Stimulated activated CD8-positive, alpha-beta memory T cell treated with anti-CD3 and anti-CD28 coated beads, Interleukin-7, amount 100 ng/mL, for 48 hours (primary cell): ENCODE measurements around the gene IFI44.

ENCODE experiments used
- DNase-seq, 2 donors: peaks; one replicate each; pipeline ENCODE4 v3.0.0-alpha.2; 2020; ENCODE audit warnings: low read depth in 1 of 2; ENCODE audit errors: extremely low read depth in 1 of 2

IFI44 gene

DNA sequence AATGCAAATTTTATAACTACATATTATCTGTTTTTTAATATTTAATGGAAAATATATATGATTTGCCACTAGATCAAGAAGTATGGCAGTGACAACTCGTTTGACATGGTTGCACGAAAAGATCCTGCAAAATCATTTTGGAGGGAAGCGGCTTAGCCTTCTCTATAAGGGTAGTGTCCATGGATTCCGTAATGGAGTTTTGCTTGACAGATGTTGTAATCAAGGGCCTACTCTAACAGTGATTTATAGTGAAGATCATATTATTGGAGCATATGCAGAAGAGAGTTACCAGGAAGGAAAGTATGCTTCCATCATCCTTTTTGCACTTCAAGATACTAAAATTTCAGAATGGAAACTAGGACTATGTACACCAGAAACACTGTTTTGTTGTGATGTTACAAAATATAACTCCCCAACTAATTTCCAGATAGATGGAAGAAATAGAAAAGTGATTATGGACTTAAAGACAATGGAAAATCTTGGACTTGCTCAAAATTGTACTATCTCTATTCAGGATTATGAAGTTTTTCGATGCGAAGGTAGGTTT lies 556 bp downstream of the IFI44 start:
- DNase-seq, result no peak

DNA sequence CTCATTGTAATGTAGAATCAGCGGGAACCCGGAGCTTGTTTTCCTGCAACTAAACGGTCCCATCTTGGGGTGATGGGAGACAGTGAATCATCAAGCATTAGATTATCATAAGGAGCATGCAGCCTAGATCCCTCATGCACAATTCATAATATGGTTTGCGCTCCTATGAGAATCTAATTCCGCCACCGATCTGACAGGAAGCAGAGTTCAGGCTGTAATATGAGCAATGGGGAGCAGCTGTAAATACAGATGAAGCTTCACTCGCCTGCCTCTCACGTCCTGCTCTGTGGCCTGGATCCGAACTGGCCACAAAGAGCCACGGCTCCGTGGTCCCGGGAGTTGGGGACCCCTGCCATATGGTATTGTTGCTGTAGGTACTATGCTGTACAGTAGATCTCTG lies 1.6 kb downstream of the IFI44 start:
- no peak for DNase-seq

DNA sequence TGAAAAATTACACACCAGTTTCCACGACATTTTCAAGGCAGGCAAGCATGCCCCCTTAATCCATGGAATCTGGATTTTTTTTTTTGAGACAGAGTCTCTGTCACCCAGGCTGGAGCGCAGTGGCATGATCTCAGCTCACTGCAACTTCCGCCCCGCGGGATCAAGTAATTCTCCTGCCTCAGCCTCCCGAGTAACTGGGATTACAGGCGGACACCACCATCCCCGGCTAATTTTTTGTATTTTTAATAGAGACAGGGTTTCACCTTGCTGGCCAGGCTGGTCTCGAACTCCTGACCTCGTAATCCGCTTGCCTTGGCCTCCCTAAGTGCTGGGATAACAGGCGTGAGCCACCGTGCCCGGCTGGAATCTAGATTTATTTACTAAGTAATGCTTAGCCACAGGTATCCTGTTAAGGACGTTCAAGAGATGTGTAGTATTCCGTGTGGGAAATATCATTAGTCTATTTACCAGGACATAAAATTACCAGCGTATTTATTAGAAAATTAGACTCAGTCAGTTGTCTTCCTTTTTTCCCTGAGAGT lies 2.5 kb downstream of the IFI44 start:
- no peak for DNase-seq

DNA sequence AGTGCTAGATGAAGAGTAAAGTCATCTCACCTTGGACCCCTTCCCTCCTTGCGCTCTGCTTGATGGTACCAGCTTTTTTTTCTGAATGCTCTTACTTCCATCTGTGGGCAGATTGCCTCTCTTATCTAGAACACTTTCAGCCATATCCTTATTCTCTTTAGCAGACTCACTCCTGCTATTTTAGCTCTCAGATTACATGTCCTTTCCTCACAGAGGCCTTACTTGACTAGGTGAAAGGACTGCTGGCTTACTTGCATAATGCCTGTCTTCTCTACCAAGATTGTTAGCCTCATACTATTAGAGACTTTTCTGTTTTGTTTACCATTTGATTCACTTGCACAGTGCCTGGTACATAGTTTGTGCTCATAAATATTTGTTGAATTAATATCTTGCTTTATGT lies 9.3 kb downstream of the IFI44 start:
- no peak for DNase-seq

DNA sequence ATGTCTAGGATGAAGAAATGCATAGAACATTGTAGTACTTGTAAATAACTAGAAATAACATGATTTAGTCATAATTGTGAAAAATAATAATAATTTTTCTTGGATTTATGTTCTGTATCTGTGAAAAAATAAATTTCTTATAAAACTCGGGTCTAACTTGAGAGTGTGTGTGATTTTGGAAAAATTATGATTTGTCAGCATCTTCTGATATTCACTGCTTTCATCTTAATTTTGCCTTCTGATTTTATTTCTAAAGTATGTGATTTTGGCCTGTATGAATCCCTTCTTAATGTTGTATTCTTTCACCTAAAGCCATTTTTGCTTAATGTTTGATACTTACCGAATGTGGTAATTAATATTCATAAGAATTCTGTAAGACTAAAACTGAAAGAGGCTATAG lies 14.3 kb downstream of the IFI44 start:
- DNase-seq, result no peak

DNA sequence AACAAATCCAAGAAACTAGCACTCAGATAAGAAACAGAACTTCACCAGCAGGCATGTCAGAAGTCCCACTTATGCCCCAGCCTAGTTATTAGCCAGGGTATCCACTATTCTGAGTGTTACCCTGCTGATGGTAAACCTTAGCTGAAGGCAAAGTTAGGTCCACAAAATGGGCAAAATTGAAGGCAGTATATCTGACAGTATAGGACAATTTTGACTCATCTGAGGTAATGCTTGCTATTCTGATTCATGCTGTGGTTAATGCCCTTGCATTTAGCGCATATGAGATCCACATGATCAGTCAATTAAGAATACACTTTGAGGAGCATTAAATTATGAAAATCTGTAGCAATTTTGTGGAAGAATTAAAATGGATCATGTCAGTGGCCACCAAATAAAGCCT lies 15.1 kb downstream of the IFI44 start:
- no peak for DNase-seq

DNA sequence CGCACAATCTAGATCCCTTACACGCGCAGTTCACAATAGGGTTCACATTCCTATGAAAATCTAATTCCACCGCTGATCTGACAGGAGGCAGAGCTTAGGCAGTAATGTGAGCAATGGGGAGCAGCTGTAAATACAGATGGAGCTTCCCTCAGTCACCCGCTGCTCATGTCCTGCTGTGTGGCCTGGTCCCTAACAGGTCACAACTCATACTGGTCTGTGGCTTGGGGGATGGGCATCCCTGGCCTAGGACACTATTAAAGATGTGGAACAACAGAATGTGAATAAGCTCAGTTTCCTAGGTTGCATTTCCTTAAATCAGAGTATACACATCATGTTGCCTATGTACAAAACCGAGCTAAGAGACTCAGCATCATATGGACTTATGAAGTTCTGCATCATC lies 16.2 kb downstream of the IFI44 start:
- DNase-seq, result no peak

DNA sequence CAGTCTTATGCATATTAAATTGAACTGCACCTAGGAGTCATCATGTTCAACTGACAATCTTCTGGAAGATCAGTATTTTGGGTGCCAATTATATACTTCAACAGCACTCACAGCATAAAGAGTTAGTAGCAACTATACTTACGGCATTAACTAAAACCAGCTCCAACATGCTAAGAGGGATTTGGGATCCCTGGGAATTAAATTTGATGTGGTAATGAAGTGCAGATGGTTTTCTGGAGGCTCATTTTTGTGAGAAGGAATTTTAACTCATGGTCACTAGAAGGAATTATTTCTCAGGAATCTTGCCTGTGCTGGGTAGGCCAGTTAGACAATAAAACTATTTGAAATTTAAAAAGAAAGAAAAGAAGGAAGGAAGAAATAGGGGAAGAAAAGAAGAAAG lies 18.3 kb downstream of the IFI44 start:
- no peak for DNase-seq

DNA sequence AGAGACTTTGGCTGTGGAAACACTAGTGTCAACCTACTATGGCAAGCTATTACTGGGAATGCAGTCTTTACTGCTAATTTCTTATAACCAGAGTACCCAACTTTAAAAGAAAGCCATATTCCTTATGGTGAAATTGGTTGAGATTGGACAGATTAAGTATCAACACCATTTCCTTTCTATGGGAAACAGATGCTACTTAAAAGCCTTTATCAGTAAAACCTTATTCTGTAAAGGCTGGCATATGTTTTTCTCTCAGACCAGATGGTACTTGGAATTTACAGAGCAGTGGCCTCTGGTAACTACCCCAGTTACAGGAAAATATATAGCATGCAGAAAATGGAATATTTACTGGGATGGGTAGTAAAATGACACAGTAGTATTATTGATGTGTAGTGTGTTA lies 18.8 kb downstream of the IFI44 start:
- DNase-seq, result no peak

DNA sequence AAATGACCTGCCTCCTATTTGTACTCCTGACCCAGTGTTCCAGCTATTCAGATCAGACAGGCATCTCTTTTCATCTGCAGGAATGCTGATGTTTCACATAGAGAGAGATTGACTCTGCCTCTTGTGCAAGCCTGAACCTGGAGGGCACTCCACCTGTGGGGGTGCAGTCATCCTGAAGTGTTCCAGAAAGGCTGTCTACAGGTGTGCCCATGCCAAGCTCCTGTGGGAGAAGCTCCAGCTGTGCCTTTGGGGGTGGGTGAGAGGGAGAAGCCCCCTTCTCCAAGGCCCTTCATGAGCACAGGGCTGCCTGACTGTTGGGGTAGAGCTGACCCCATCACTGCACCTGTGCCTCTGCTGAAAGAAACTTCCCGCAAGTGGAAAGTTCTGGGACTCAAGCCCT lies 22.8 kb downstream of the IFI44 start:
- DNase-seq, result no peak

DNA sequence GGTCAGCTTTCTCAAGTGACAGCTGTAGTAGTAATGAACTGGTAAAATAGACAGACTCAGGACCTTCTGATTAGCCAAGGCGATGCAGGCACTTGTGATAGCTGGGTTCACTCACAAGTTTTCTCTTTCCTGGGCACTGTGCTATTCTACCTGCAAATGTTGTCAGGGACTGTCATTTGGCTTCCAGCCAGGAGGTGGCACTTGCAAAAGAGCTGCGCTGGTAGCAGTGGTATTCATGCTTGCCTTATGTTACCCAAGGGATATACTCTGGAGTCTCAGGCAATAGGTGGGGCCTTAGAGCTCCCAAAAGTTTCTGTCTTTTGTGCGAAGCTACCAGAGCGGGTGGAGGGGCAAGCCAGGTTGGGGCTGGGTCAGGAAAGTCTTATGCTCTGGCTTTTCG lies 23.5 kb downstream of the IFI44 start:
- DNase-seq, result no peak

DNA sequence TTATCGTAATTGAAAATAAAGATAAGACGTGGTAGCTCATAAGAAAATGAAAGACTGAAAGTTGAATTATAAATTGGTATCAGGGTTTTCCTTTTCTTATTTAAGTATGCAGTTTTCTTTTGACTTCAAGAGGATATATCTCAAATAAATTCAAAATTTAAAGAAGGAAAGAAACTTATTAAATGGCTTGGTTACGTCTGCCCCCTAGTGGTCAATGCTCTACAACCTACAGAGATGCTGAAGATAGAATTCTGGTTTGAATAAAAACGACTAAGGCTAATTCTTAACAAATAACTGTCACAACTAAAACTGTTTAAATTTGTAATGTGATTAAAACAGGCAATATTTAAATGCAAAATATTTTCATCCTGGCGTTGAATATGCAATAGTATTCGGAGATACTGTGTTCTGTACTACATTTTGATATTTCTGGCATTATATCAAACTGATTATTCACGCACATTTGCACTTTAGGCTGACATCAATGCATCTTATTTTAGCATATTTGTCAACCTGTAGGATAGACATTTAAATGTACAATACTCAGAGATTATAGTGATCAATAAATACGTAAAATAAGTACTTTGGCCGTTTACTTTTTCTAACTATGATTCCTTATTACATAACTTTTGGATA lies 26.8 kb downstream of the IFI44 start:
- peak in 1 of 2 donors; percentile 9 for DNase-seq

DNA sequence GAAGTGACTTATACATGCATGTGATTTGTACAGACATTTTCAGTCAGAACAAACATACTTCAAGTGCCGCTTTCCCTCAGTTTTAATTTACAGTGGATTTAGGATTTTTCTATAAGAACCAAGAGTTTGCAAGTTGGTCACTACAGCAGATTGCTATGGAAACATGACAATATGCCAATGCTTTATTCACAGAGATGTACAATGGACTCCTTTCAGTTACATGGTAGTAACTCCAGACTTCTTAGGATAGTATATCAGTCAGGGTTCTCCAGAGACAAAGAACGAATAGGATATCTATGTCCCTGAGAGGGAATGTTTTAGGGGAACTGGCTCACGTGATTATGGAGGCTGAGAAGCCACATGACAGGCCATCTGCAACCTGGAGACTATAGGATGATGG lies 27.4 kb downstream of the IFI44 start:
- no peak for DNase-seq

DNA sequence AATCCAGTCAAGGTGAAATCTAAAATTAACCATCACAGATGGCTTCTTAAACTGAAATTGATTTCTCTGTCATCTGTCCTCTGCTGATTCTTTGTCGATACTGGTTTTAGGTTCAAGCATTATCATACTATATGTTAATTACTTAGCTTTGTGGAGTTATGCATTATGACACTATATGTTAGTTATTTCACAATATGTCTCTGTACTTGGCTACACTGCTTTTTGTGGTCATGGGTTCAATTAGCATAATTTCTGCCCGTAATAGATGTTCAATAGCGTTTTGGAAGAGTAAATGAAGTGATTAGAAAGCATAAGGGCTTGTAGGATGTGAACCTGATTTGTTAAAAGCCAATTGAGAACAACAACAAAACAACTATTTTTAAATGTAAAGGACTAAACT lies 28.2 kb downstream of the IFI44 start:
- DNase-seq, result no peak

DNA sequence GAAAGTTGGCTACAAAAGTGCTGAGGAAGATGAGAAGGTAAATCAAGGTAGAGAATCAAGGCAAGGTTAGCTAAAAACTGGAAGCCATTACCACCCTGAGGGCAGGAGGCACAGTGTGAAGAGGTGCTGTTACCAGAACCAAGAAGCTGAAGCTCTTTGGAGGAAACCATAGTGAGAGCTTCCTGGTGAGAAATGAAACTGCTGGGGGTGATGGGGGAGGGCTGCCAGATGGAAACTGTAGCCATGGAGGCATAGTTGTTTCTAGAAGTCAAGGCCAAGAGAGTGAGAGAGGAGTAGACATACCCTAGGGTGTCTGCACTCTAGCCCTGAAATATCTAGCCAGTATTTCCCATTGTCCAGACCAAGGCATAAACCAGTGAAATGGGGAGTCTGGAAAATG lies 28.7 kb downstream of the IFI44 start:
- DNase-seq, result no peak

DNA sequence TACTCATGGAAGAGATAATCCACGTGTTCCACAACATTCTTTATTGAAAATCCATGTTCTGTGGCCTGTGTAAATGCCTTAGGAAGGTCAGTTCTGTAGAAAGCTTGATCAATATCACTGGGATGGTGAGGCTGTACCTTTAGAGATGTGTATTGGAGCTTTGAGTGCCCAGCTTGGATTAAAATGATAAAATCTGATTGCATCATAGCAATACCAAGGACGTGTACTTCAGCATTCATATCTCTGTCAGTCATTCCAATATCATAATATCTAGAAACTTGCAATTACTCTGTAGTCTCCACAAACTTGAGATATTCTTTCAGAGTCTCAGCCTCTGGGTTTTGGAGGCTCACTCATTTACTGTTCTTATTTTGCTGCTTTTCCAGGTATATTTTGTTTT lies 31.6 kb downstream of the IFI44 start:
- DNase-seq, result no peak

DNA sequence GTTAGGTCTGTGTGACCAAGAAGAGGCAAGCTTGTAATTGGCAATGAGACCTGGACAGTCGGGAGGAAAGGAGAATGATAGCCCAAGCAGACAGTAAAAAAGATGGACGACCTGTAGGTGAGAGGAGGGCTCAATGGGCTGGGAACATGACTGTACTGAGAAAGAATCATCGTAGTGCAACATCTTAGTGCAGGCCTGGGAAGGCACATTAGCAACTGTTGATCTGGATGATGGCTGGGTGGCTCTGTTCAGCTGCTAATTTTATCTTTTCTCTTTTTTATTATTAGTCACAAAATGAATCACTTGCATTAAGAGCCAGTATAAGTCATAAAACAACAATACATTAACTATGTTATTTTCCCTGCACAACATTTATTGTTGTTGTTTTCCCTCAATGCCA lies 32.9 kb downstream of the IFI44 start:
- no peak for DNase-seq

DNA sequence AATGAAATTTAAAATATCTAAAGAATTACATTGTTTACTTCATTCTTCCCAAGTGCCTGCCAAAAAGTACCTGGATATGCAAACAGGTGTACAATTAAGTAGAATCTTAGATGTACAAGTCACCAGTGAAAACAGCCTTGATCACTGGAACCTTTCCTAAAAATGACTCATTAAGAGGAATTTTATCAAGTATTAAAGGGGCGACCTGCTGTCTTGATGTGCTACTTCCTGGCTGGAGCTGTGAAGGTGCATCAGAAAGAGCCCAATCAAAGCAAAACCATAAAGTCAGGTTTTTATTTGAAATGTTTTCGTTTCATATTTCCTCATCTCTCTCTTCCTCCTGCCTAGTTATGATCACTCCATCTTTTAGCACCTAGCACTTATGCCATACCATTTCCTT lies 33.4 kb downstream of the IFI44 start:
- no peak for DNase-seq

DNA sequence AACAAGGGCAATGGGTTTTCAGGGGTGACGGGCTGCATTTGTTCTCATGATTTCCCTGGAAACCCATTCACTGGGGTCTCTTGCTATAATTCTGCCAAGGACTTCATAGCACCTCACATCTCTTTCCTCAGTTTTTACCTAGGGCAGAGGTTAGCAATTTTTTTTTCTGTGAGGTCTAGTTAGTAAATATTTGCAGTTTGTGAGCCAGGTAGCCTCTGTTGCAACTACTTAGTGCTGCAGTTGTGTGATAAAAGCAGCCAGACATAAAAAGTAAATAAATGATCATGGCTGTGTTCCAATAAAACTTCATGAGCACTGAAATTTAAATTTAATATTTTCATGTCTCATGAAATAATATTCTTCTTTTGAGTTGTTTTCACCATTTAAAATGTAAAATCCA lies 37.7 kb downstream of the IFI44 start:
- no peak for DNase-seq

DNA sequence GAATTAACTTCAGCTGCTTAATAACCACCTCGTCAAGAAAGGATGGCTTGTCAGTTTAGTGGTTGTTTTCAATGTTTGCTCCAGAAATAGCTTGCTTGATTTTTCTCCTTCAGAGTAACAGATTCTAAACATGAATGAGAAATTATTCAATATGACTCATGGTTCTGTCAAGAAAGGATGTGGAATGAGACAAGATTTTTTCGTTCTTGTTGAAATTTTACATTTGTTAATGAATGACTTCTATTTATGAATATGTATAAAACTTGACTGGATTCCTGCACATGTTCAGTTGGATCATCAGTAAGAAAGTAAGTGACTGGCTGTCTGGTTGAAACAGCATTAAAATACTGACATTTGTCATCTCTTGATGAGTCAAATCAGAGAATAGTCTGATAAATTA lies 38.3 kb downstream of the IFI44 start:
- DNase-seq, result no peak

DNA sequence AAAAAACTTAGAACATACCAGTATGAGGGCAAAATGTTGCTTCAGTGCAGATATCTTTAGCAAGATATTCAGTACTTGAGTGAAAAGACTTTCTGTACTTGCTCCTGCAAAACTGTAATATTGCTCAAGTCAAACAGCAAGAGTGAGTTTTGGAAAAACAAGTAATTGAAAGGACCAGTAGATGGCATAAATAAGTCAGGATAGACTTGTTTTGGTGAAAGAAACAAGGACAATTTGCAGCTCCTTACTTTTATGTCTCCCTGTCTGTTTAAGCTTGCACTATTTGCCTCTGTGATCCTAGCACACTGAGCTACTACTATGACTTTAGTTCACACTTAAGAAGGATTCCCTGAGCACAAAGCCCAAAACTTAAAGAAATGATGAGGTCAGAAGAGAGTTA lies 39.1 kb downstream of the IFI44 start:
- DNase-seq, result no peak

DNA sequence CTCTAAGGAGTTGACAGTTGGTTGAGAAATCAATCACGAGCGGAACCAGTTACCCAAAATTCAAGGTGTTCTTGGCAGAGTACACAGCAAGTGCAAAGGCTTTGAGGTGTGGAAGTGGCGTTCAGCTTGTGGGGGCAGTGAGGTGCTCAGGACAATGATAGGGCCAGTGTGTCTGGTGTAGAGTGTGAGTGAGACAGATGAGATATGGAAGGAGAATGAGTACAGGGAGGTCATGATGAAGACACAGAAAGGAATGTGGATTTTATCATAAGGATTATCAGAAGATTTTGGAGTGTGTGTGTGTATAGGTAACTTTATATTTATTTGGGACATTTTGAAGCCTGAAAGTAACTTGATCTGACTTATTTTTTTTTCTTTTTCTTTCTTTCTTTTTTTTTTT lies 40.9 kb downstream of the IFI44 start:
- DNase-seq, result no peak
